OCI-LY3 (cell line): ENCODE data around the gene FSCN2.

Experiments
- H2AFZ ChIP-seq: fragments of 200-600, 300-600 bp; shearing (Covaris generic); 2 replicates; pipeline ENCODE4 v1.6.0; 2014; ENCODE audit warnings: antibody characterized with exemption, low read depth, low read length
- H3K27ac ChIP-seq: fragments of 200-600, 300-600 bp; sonication (generic); 2 replicates; pipeline ENCODE4 v1.5.1; 2014; ENCODE audit warnings: mild to moderate bottlenecking, low read length, moderate library complexity, mixed read lengths
- H3K27me3 ChIP-seq: fragments of 200-600, 300-600 bp; sonication (generic); 2 replicates; pipeline ENCODE4 v1.6.1; 2014; ENCODE audit warnings: low read depth, low read length, mixed read lengths
- H3K36me3 ChIP-seq: fragments of 200-600, 300-600 bp; sonication (generic); replicated peaks from 2 replicates; pipeline ENCODE3; 2014; ENCODE audit warnings: low read depth, low read length, mixed read lengths
- H3K4me1 ChIP-seq: fragments of 300-600, 200-600 bp; sonication (generic); 2 replicates; pipeline ENCODE4 v1.6.1; 2014; ENCODE audit warnings: low read length, mixed read lengths
- H3K4me2 ChIP-seq: fragments of 200-600, 300-600 bp; sonication (generic); 2 replicates; pipeline ENCODE4 v1.6.1; 2014; ENCODE audit warnings: low read length, mixed read lengths
- H3K4me3 ChIP-seq: fragments of 300-600, 200-600 bp; sonication (generic); 2 replicates; pipeline ENCODE4 v1.5.1; 2014; ENCODE audit warnings: antibody characterized with exemption, mild to moderate bottlenecking, low read length, moderate library complexity
- H3K79me2 ChIP-seq: fragments of 300-600, 200-600 bp; shearing (Covaris generic); 2 replicates; pipeline ENCODE4 v1.6.1; 2014; ENCODE audit warnings: mild to moderate bottlenecking, low read length, mixed read lengths
- H3K9ac ChIP-seq: fragments of 300-600, 200-600 bp; shearing (Covaris generic); 2 replicates; pipeline ENCODE4 v1.6.0; 2014; ENCODE audit warnings: mild to moderate bottlenecking, low read length, moderate library complexity
- H3K9me3 ChIP-seq: fragments of 200-600, 300-600 bp; shearing (Covaris generic); 2 replicates; pipeline ENCODE4 v1.6.1; 2014; ENCODE audit warnings: low read length, mixed read lengths; ENCODE audit not compliant: insufficient read depth
- H4K20me1 ChIP-seq: fragments of 200-600, 300-600 bp; sonication (generic); 2 replicates; pipeline ENCODE4 v1.6.1; 2016; ENCODE audit warnings: low read length, mixed read lengths; ENCODE audit not compliant: insufficient read depth
- CTCF ChIP-seq: fragments of 200-600, 300-600 bp; sonication (generic); IDR thresholded peaks from 2 replicates; pipeline ENCODE4 v1.5.1; 2014; ENCODE audit warnings: antibody characterized with exemption, low read length, low read depth
- EZH2phosphoT487 ChIP-seq: fragments of 200-600 bp; shearing (Covaris generic); IDR thresholded peaks from 2 replicates; pipeline ENCODE4 v1.6.1; 2018; ENCODE audit warnings: antibody characterized with exemption, mixed run types, low read depth

The FSCN2 gene

GRCh38 chr17:81535480-81536298 is 7.5 kb downstream of the FSCN2 start:
- Histone ChIP-seq H3K27ac (no peak overlapping the region), H3K9ac (no peak overlapping the region), H3K79me2 (no peaks in the 10 kb centered on the region), H3K27me3 (no peaks in the 10 kb centered on the region), H4K20me1 (no peaks in the 10 kb centered on the region), H3K4me3 (no peak overlapping the region), H3K4me2 (no peak overlapping the region), H3K9me3 (no peaks in the 10 kb centered on the region), H3K36me3 (no peaks in the 10 kb centered on the region), H3K4me1 (no peaks in the 10 kb centered on the region), H2AFZ (no peak overlapping the region)
- TF ChIP-seq EZH2phosphoT487 (no peak), CTCF (no peak)

- Histone ChIP-seq H4K20me1 (no peaks in the 10 kb centered on the region), H3K4me2 (no peak overlapping the region), H3K27me3 (no peaks in the 10 kb centered on the region), H3K4me3 (no peak overlapping the region), H3K27ac (no peak overlapping the region), H3K36me3 (no peaks in the 10 kb centered on the region), H3K4me1 (no peaks in the 10 kb centered on the region), H3K9me3 (no peaks in the 10 kb centered on the region), H3K79me2 (no peaks in the 10 kb centered on the region), H3K9ac (no peak overlapping the region), H2AFZ (no peak overlapping the region)
- TF ChIP-seq EZH2phosphoT487, result no peak
- no peak for TF ChIP-seq CTCF
Observed at GRCh38 chr17:81536299-81537290, 8.4 kb downstream of the FSCN2 start.

DNA sequence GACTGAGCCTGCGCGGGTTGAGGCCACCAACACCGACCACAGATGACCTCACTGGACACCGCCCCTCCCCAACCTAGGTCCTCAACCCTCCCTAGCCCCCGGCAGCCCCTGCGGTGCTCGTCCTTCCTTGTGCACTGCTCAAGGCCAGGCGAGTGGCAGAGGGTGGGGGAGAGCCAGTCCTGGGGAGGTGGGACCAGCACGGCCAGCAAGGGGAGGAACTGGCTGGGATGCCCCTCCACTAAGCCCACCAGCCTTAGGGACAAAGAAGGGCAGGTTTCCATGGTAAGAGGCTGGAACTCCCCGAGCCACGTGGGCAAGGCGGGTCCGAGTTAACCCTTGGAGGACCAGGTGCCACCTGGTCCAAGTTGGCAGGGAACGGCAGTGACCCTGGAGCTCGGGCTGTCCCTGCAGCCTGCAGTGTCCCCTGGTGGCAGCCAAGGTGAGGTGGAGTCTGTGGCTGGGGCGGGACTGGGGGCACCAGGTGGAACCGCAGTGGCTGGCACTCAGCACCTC is 9.2 kb downstream of the FSCN2 start:
- no peaks in the 10 kb centered on the region for H3K79me2 ChIP-seq
- H3K9me3 ChIP-seq, result no peaks in the 10 kb centered on the region
- no peaks in the 10 kb centered on the region for H4K20me1 ChIP-seq
- H3K27me3 ChIP-seq, result no peaks in the 10 kb centered on the region
- H2AFZ ChIP-seq, result no peak overlapping the region
- no peak overlapping the region for H3K4me3 ChIP-seq
- no peak overlapping the region for H3K4me2 ChIP-seq
- H3K4me1 ChIP-seq, result no peaks in the 10 kb centered on the region
- no peak overlapping the region for H3K27ac ChIP-seq
- TF ChIP-seq EZH2phosphoT487 (no peak), CTCF (peak; percentile 29)
- H3K36me3 ChIP-seq, result no peaks in the 10 kb centered on the region
- no peak overlapping the region for H3K9ac ChIP-seq
